HG03108 (cell line): ENCODE measurements around the gene CEP162.
"Not testable (repeated sequence)": the region's sequence is repeated elsewhere in the genome, so short reads cannot be mapped to it uniquely, and the experiment has no call there.

ENCODE experiments used
- ATAC-seq: cut with Tn5 transposase; IDR thresholded peaks from one replicate; pipeline ENCODE4 v1.9.1; 2021; ENCODE audit warnings: moderate library complexity; ENCODE audit not compliant: unreplicated experiment

CEP162 gene

DNA sequence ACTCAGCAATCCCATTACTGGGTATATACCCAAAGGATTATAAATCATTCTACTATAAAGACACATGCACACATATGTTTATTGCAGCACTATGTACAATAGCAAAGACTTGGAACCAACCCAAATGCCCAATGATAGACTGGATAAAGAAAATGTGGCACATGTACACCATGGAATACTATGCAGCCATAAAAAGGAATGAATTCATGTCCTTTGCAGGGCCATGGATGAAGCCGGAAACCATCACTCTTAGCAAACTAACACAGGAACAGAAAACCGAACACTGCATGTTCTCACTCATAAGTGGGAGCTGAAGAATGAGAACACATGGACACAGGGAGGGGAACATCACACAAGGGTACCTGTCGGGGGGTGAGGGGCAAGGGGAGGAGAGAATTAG is 63.1 kb downstream of the CEP162 start:
- ATAC-seq = not testable (repeated sequence)

DNA sequence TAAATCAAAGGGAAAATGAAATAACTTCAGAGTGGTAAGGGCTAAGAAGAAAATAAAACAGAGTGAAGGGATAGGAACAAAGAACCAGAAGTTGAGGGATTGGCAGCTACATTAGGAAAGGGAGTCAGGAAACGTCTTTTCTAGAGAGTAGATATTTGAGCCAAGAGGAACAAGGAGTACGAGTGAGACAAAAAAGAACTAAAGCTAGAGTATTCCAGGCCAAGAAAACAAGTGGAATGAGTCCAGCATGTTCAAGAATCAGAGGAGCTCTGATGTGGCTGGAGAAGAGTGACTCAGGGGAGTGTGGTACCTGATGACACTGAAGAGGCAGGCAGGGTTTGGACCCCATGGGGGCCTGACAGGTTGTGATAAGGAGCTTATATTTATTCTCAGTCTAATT is 66.3 kb downstream of the CEP162 start:
- ATAC-seq = no peak

DNA sequence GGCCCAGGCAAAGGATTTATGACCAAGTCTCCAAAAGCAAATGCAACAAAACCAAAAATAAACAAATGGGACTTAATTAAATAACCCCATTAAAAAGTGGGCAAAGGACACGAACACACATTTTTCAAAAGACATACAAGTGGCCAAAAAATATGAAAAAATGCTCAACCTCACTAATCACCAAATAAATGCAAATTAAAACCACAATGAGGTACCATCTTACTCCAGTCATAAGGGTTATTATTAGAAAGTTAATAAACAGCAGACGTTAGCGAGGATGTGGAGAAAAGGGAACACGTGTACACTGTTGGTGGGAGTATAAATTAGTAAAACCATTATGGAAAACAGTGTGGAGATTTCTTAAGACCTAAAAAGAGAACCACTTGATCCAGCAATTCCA is 71.1 kb downstream of the CEP162 start:
- ATAC-seq = no peak

DNA sequence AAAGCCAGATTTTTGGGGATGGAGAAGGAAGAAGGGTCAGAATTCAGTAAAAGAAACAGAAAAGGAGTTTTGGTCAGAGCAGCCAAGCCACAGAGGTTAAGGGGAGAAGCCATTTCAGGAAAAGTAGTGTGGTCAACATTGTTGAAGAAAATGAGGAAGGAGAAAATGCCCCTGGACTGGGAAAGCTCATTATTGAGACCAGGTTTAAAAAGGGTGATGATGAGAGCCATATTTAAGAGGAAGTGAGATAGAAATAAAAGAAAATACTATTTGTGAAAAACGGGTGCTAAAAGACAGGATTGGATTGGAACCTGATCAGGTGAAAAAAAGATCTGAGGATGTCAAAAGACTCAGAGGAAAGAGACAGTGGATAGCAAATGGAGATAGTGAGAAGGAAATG is 75.8 kb downstream of the CEP162 start:
- no peak for ATAC-seq

DNA sequence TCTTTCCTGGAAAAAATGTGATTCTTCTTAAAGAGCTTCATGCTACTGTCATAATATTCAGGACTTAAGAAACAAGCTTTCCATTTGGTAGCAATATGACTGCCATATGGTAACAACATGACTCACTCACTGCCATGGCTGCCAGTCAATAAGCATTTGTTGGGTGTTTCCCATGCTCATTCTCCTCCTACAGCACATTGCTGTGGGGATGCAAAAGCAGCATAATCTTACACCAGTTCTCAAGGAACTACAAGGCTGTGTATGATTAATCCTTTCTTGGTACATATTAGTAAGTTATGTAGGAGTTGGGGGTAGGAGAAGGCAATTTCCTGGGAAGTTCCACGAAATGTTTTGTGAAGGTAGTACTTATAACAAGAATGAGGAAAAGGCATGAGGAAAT is 76.7 kb downstream of the CEP162 start:
- ATAC-seq = no peak

DNA sequence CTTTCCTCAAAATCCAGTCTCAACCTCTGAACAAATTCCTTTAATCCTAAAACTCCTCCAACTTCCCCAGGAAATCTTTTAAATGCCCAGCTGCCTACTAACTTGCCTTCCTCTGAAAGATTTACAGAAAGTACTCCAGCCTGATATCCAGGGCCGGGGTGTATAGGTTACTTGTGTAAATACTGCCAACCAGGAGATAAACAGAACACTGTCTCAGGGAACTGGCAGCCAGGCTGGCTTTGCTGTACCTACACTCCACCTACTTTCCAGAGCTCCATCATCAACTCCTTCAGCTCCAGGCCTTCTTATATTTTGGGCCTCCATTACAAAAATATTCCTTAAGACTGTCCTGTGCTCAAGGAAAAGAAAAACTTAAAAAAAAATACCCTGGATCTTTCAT is 85.9 kb downstream of the CEP162 start:
- no peak for ATAC-seq

DNA sequence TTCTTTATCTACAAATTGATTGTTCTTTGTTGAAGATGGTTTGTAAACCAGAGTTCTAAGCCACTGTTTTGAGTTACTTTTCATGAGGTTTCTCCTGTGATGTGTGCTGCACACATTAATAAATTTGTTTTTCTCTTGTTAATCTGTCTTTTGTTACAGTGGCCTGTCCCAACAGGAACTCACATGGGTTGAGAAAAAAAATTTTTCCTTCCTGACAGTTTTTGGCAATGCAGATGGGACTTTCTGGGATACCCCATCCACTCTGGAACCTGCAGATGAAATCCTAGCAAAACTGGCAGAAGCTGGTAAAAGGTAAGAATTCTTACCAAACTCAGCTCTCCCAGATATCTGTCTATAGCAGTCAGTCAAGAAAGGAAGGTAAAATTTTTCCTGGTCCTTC is 88.1 kb downstream of the CEP162 start:
- ATAC-seq = no peak

DNA sequence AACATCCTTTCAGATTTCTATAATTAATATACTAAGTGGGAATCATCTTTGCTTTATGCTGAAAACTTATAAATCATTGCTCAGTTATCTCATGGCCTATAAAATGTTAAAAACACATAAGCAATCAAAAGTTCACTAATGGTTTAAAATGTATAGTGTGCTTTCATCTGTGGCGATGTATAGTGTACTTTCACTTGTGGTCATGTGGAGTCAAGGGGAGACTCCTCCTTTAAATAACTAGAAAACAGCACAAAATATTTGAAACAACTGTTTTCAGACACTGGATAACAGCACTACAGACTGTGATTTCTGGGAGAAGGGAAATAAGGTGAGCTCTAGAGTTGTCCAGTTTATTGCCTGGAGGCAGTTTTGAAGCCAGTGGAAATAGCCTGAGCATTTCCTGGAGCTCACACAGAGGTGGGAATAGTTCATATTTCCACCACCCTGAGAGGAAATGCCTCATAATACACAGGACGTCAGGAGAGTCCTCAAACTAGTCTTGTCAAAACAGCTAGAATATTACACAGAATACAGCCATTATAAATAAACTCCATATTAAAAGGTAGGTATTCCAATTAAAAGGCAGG is 89.4 kb downstream of the CEP162 start:
- ATAC-seq = no peak

DNA sequence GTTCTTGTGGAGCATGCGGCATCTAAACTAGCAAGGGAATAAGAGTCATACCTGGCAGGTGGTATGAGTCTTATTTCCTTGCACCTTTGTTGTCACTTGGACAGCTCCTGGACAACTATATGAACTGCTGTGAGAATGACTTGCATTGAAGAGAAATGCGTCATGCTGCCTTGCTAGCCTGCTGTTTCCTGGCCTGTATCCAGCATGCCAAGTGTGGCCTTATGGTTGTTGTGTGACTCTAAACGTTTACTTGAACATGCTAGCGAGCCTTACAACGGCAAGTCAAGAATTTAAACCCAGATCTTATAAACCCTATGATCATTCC is 90.4 kb downstream of the CEP162 start:
- no peak for ATAC-seq

DNA sequence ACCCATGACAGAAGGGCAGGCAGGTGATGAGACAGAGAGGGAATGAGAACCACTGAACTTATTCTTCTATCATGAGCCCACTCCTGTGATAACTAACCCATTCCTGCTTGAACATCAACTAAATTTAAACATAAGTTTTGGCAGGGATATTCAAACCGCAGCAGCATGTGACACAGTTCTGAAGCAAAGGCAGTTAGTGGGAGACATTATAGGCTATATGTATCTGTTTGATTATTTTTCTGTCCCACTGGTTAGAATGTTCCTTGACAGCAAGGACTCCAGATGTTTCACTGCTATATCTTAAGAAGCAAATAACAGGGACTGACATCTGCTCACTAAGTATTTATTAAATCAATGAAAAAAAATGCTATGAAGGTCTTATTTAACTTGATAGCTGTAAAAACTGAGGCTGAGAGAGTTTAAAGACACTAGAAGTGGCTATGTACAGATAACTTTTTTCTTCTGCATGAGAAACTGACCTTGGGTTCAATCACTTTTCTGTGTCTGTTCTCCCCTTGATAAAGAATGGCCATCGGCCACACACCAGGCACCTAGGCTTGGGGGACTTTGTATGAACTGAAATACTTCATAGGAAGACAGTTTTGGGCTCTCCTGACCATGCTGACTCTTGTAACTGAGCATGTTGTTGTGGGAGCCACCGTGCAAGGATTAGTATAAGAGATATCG is 90.9 kb downstream of the CEP162 start:
- ATAC-seq = no peak

DNA sequence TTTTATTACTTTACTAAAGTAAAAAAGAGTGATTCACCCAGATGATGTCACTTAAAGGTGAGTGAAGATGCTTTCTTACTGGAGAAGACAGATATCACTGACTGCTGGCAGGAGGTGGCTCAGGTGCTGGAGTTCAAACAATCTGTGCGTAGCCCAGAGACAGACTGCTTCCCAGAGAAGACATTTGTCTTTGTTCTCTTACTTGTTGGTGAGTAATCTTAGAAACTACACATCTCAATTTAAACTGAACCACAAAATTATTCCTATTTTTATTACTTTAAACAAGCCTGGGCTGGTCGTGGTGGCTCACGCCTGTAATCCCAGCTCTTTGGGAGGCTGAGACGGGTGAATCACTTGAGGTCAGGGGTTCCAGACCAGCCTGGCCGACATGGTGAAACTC is 92.2 kb downstream of the CEP162 start:
- ATAC-seq = no peak

DNA sequence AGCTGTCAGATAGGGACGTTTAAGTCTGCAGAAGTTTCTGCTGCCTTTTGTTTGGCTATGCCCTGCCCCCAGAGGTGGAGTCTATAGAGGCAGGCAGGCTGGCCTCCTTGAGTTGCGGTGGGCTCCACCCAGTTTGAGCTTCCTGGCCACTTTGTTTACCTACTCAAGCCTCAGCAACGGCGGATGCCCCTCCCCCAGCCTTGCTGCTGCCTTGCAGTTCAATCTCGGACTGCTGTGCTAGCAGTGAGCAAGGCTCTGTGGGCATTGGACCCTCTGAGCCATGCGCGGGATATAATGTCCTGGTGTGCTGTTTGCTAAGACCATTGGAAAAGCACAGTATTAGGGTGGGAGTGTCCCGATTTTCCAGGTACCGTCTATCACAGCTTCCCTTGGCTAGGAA is 94.1 kb downstream of the CEP162 start:
- ATAC-seq = not testable (repeated sequence)

DNA sequence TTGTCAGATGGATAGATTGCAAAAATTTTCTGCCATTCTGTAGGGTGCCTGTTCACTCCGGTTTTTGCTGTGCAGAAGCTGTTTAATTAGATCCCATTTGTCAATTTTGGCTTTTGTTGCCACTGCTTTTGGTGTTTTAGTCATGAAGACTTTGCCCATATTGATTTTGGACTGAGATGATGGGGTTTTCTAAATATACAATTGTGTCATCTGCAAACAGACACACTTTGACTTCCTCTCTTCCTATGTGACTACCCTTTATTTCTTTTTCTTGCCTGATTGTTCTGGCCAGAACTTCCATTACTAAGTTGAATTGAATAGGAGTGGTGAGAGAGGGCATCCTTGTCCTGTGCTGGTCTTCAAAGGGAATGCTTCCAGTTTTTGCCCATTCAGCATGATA is 97.9 kb downstream of the CEP162 start:
- ATAC-seq = not testable (repeated sequence)

DNA sequence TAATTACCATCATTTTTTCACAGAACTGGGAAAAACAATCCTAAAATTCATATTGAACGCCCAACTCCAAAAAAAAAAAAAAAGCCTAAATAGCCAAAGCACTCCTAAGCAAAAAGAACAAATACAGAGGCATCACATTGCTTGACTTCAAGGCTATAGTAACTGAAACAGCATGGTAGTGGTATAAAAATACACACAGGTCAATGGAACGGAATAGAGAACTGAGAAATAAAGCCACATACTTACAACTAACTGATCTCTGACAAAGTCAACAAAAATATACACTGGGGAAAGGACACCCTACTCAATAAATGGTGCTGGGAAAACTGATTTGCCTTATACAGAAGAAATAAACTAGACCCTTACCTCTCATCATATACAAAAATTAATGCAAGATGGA is 104.3 kb downstream of the CEP162 start:
- no peak for ATAC-seq

DNA sequence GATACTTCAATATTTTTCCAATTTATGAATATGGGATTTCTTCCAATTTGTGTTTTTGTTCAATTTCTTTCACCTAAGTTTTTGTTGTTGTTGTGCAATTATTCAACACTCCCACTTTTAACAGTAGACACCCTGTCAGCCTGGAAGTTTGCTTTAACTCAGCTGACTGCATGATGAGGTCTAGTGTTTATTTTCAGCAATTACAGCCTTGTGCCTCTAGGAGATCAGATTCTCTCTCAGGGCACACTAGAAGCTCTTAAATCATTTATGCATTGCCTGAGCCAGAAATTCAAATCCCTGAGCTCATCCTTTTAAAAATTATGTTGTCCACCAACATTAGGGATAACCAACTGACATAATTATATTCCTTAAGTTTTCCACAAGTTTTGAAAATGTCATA is 108.2 kb downstream of the CEP162 start:
- ATAC-seq = no peak

DNA sequence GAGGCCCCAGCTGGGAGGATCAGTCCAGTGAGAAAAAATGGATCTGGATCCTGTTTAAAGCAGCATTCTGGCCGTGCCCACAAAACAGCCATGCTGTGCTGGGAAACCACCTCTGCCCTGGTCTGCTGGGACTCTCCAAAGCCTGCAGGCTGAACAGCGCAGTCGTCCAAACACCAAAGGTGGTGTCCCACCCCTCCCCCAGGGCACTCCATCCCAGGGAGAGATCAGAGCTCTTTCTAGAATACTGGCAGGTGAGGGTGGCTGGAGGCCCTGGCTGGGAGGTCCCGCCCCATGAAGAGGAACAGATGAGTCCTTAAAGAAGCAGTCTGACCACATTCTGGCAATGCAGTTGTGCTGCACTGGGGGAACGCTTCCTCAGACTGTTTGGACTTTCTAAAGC is 109.3 kb downstream of the CEP162 start:
- no peak for ATAC-seq

DNA sequence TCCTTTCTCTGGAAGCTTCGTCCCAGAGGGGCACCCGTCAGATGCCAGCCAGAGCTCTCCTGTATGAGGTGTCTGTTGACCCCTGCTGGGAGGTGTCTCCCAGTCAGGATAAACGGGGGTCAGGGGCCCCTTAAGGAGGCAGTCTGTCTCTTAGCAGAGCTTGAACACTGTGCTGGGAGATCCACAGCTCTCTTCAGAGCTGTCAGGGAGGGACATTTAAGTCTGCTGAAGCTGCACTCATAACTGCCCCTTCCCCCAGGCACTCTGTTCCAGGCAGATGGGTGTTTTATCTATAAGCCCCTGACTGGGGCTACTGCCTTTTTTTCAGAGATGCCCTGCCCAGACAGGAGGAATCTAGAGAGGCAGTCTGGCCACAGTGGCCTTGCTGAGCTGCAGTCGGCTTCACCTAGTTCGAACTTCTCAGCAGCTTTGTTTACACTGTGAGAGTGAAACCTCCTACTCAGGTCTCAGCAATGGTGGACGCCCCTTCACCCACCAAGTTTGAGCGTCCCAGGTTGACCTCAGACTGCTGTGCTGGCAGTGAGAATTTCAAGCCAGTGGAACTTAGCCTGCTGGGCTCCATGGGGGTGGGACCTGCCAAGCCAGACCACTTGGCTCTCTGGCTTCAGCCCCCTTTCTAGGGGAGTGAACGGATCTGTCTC is 112.4 kb downstream of the CEP162 start:
- not testable (repeated sequence) for ATAC-seq

DNA sequence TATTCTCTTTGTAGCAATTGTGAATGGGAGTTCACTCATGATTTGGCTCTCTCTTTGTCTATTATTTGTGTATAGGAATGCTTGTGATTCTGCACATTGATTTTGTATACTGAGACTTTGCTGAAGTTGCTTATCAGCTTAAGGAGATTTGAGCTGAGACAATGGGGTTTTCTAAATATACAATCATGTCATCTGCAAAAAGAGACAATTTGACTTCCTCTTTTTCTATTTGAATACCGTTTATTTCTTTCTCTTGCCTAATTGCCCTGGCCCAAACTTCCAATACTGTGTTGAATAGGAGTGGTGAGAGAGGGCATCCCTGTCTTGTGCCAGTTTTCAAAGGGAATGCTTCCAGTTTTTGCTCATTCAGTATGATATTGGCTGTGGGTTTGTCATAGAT is 116.1 kb downstream of the CEP162 start:
- ATAC-seq = not testable (repeated sequence)

DNA sequence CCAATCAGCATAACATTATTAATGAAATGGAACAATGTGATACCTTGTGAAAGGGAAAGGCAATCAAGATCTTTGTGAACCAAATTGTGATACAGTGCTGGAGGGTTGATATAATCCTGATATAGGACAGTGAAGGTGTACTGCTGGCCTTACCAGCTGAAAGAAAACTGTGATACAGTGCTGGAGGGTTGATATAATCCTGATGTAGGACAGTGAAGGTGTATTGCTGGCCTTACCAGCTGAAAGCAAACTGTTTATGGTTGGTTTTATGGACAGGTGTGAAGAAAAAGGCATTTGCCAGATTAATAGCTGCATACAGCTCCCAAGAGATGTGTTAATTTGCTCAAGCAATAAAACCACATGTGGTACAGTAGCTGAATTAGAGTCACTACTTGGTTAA is 119.9 kb downstream of the CEP162 start:
- no peak for ATAC-seq

DNA sequence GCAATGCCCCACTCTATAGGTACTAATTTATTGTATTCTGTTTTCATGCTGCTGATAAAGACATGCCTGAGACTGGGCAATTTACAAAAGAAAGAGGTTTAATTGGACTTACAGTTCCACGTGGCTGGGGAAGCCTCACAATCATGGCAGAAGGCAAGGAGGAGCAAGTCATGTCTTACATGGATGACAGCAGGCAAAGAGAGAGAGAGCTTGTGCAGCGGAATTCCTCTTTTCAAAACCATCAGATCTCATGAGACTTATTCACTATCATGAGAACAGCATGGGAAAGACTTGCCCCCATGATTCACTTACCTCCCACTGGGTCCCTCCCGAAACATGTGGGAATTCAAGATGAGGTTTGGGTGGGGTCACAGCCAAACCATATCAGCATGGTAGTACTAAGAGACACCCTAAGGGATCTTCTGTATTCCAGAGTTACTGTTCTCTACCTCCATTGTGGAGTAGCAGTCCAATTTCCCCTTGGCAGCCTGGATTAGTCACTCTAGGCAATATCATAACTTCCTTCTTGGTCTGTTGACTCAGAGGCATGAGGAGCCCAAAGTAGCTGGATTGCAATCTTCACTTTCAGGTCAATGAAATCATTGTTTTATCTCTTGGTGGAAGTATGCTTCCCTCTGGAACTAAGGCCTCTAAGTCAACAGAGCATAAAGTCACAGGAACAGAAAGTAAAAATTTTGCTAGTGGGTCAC is 122.1 kb downstream of the CEP162 start:
- not testable (repeated sequence) for ATAC-seq

DNA sequence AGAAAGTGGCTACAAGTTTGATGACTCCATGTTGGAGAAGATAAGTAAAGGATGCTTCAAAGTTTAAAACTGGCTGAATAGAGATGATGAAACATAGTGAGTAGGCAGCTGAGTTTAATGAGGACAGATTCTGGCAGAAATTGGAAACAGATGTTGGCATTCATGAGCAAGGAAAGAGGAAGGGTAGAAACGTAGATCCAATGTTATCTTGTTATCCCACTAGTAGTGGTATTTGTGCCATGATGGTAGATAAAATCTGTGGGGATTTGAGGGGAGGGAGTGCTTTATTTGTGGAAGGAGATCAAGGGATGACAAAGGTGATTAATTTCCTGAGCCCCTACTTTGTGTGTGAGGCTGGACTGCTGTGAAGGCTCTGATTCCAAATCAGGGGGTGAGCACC is 124.4 kb downstream of the CEP162 start:
- no peak for ATAC-seq

DNA sequence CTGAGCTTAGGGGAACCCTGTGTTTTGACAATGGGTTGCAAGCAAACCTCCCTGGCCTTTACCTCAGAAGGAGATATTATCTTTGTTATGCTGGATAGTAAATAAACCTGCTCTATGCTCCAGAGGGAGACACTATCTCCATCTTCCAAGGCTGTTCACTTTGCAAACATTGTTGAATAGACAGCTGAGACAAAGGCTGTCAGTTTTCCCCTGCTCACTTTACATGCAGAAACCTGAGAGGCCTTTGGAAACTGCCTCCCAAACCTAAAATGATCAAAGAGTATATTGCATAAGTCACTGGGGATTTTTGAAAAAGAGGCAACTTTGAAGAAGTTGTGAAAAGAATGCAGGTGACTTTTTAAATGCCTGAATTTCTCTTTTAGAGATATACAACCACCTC is 132.3 kb downstream of the CEP162 start:
- no peak for ATAC-seq
